Left forelimb (tissue), 1 donor: ENCODE data around the gene IFT122.
A peak's percentile ranks its signal among the peaks of the same experiment; 100 is the strongest.
"Not testable (repeated sequence)": the region's sequence is repeated elsewhere in the genome, so short reads cannot be mapped to it uniquely, and the experiment has no call there.

Experiments used
- DNase-seq: peaks from one replicate; pipeline ENCODE4 v3.0.0-alpha.2; 2018; ENCODE audit warnings: low spot score

IFT122 gene

GRCh38 chr3:129439817-129440617, at the start of gene IFT122, which contains the start of gene MBD4:
Gene IFT122 (plus strand): TSS chr3:129440224. CDS start chr3:129440331, 107 bp downstream.
Gene MBD4 (minus strand): TSS chr3:129439948. CDS start chr3:129439833, 115 bp downstream.
- peak; percentile 97 for DNase-seq

GRCh38 chr3:129391583-129391982, 48.4 kb upstream of the IFT122 start:
- DNase-seq = not testable (repeated sequence)

GRCh38 chr3:129392106-129392887, 47.7 kb upstream of the IFT122 start:
- DNase-seq = not testable (repeated sequence)

- DNase-seq = no peak
Observed at GRCh38 chr3:129393271-129393670, 46.8 kb upstream of the IFT122 start.

- not testable (repeated sequence) for DNase-seq
Observed at GRCh38 chr3:129393760-129394564, 46.1 kb upstream of the IFT122 start.

GRCh38 chr3:129398803-129399144, 41.2 kb upstream of the IFT122 start:
- no peak for DNase-seq

- peak; percentile 79 for DNase-seq
Observed at GRCh38 chr3:129399145-129399894, 40.7 kb upstream of the IFT122 start.

GRCh38 chr3:129399895-129400357, 40.1 kb upstream of the IFT122 start:
- DNase-seq = no peak

GRCh38 chr3:129402210-129402609, 37.8 kb upstream of the IFT122 start:
- no peak for DNase-seq

- DNase-seq = no peak
Observed at GRCh38 chr3:129402616-129403015, 37.4 kb upstream of the IFT122 start.

GRCh38 chr3:129403450-129403849, 36.6 kb upstream of the IFT122 start:
- DNase-seq = no peak

- DNase-seq = no peak
Observed at GRCh38 chr3:129404130-129404529, 35.9 kb upstream of the IFT122 start.

GRCh38 chr3:129404610-129405009, 35.4 kb upstream of the IFT122 start:
- DNase-seq = no peak

GRCh38 chr3:129409541-129409940, 30.5 kb upstream of the IFT122 start:
- no peak for DNase-seq

- no peak for DNase-seq
Observed at GRCh38 chr3:129410971-129411370, 29.1 kb upstream of the IFT122 start.

GRCh38 chr3:129412542-129413198, 27.4 kb upstream of the IFT122 start:
- DNase-seq = no peak

- not testable (repeated sequence) for DNase-seq
Observed at GRCh38 chr3:129413238-129413637, 26.8 kb upstream of the IFT122 start.

GRCh38 chr3:129413687-129414506, 26.1 kb upstream of the IFT122 start:
- no peak for DNase-seq

GRCh38 chr3:129415378-129415777, 24.6 kb upstream of the IFT122 start:
- DNase-seq = peak; percentile 1

- peak; percentile 26 for DNase-seq
Observed at GRCh38 chr3:129415830-129416229, 24.2 kb upstream of the IFT122 start.
